SU-DHL-6 (cell line): ENCODE data around the gene SPRED1.

Experiments
- H2AFZ ChIP-seq: fragments of 200-600 bp; sonication (generic); 2 replicates; pipeline ENCODE4 v1.6.1; 2014; ENCODE audit warnings: low read depth, mild to moderate bottlenecking, moderate library complexity, mixed read lengths, antibody characterized with exemption, low read length; ENCODE audit not compliant: severe bottlenecking
- H3F3A ChIP-seq: fragments of 200-600 bp; shearing (Covaris generic); 2 replicates; pipeline ENCODE4 v1.6.0; 2016; ENCODE audit warnings: antibody characterized with exemption, mild to moderate bottlenecking; ENCODE audit not compliant: insufficient read depth
- H3K27ac ChIP-seq: fragments of 200-600 bp; sonication (generic); 2 replicates; pipeline ENCODE4 v1.5.1; 2016; ENCODE audit warnings: low read depth, mild to moderate bottlenecking, low read length, moderate library complexity, mixed read lengths
- H3K27me3 ChIP-seq: fragments of 200-600 bp; sonication (generic), shearing (Covaris generic); 2 replicates; pipeline ENCODE4 v1.6.0; 2014; ENCODE audit warnings: mild to moderate bottlenecking, low read length
- H3K36me3 ChIP-seq: fragments of 200-600 bp; sonication (generic); 2 replicates; pipeline ENCODE4 v1.6.1; 2014; ENCODE audit warnings: mild to moderate bottlenecking, low read length, mixed read lengths
- H3K4me2 ChIP-seq: fragments of 300-600, 200-600 bp; shearing (Covaris generic), sonication (generic); 2 replicates; pipeline ENCODE4 v1.6.0; 2014; ENCODE audit warnings: low read length, low read depth, mild to moderate bottlenecking; ENCODE audit not compliant: poor library complexity, severe bottlenecking
- H3K4me3 ChIP-seq: fragments of 200-600 bp; sonication (generic); 2 replicates; pipeline ENCODE4 v1.5.1; 2014; ENCODE audit warnings: antibody characterized with exemption, low read length, mild to moderate bottlenecking, mixed read lengths; ENCODE audit not compliant: insufficient read depth, poor library complexity, severe bottlenecking
- H3K79me2 ChIP-seq: fragments of 200-600 bp; sonication (generic); 2 replicates; pipeline ENCODE4 v1.6.1; 2014; ENCODE audit warnings: mild to moderate bottlenecking, low read length, moderate library complexity; ENCODE audit not compliant: insufficient read depth
- H3K9ac ChIP-seq: fragments of 200-600 bp; sonication (generic); 2 replicates; pipeline ENCODE4 v1.7.0; 2014; ENCODE audit warnings: mild to moderate bottlenecking, low read length
- H3K9me2 ChIP-seq: fragments of 200-600 bp; sonication (generic); replicated peaks from 2 replicates; pipeline ENCODE4 v1.6.1; 2014; ENCODE audit warnings: low read length; ENCODE audit not compliant: insufficient read depth
- H3K9me3 ChIP-seq: fragments of 200-600 bp; sonication (generic); 2 replicates; pipeline ENCODE4 v1.6.1; 2014; ENCODE audit warnings: low read length, mixed read lengths; ENCODE audit not compliant: insufficient read depth
- H4K20me1 ChIP-seq: fragments of 200-600 bp; sonication (generic); 2 replicates; pipeline ENCODE4 v1.6.1; 2014; ENCODE audit warnings: low read depth, mild to moderate bottlenecking, antibody characterized with exemption, low read length, moderate library complexity, mixed read lengths
- EZH2phosphoT487 ChIP-seq: fragments of 200-600 bp; sonication (generic), shearing (Covaris generic); conservative IDR thresholded peaks from 2 replicates; pipeline ENCODE4 v1.6.1; 2018; ENCODE audit warnings: mild to moderate bottlenecking, antibody characterized with exemption, low read length, moderate library complexity, mixed read lengths
- TF ChIP-seq, protein P1 (sequence below): fragments of 200-600 bp; sonication (generic); IDR thresholded peaks from one replicate; pipeline ENCODE4 v1.5.1; 2017; ENCODE audit warnings: antibody characterized with exemption, mild to moderate bottlenecking, low read length, moderate library complexity; ENCODE audit not compliant: insufficient read depth, poor library complexity, severe bottlenecking

SPRED1 gene

DNA sequence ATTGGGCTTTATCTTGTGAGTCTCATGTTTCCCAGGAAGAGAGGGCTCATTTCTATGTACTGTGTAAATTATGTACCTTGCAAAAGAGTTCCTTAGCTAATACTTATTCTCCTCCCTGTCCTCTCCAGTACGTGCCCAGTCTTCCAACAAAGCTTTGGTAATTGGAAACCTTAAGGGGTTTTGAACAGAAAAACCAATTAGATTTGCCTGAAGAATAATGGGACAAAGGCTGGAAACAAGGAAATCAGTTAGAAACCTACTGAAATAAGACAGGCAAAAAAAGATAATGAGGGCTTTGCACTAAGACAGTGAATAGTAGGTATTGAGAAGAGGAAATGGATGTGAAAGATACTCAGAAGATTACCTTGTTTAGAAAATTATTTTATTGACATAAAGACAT, 82.5 kb downstream of the SPRED1 start:
- Histone ChIP-seq H2AFZ (no peak overlapping the region), H3K4me3 (no peak overlapping the region), H3K9me2 (no peaks in the 10 kb centered on the region), H3K27ac (no peak overlapping the region), H3K27me3 (no peaks in the 10 kb centered on the region), H4K20me1 (no peaks in the 10 kb centered on the region), H3K9ac (no peak overlapping the region), H3F3A (no peaks in the 10 kb centered on the region), H3K36me3 (no peaks in the 10 kb centered on the region), H3K79me2 (no peaks in the 10 kb centered on the region), H3K4me2 (no peak overlapping the region), H3K9me3 (no peaks in the 10 kb centered on the region)
- no peak for TF ChIP-seq EZH2phosphoT487
- TF ChIP-seq, protein P1, sequence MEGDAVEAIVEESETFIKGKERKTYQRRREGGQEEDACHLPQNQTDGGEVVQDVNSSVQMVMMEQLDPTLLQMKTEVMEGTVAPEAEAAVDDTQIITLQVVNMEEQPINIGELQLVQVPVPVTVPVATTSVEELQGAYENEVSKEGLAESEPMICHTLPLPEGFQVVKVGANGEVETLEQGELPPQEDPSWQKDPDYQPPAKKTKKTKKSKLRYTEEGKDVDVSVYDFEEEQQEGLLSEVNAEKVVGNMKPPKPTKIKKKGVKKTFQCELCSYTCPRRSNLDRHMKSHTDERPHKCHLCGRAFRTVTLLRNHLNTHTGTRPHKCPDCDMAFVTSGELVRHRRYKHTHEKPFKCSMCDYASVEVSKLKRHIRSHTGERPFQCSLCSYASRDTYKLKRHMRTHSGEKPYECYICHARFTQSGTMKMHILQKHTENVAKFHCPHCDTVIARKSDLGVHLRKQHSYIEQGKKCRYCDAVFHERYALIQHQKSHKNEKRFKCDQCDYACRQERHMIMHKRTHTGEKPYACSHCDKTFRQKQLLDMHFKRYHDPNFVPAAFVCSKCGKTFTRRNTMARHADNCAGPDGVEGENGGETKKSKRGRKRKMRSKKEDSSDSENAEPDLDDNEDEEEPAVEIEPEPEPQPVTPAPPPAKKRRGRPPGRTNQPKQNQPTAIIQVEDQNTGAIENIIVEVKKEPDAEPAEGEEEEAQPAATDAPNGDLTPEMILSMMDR: no peak

GRCh38 chr15:38344351-38344750, 91.7 kb downstream of the SPRED1 start:
- H3K9me2 ChIP-seq: no peaks in the 10 kb centered on the region
- H3K9ac ChIP-seq: no peak overlapping the region
- TF ChIP-seq, protein P1: no peak
- no peak for TF ChIP-seq EZH2phosphoT487
- no peak overlapping the region for H3K4me2 ChIP-seq
- H3K9me3 ChIP-seq: no peaks in the 10 kb centered on the region
- no peak overlapping the region for H3K27ac ChIP-seq
- H3K79me2 ChIP-seq: no peaks in the 10 kb centered on the region
- no peaks in the 10 kb centered on the region for H3F3A ChIP-seq
- no peak overlapping the region for H2AFZ ChIP-seq
- H3K4me3 ChIP-seq: no peak overlapping the region
- H4K20me1 ChIP-seq: no peaks in the 10 kb centered on the region
- 0 out of 2 replicates have a peak, but pooled peaks cover 3% of the 10 kb centered on the region for H3K36me3 ChIP-seq
- no peaks in the 10 kb centered on the region for H3K27me3 ChIP-seq

DNA sequence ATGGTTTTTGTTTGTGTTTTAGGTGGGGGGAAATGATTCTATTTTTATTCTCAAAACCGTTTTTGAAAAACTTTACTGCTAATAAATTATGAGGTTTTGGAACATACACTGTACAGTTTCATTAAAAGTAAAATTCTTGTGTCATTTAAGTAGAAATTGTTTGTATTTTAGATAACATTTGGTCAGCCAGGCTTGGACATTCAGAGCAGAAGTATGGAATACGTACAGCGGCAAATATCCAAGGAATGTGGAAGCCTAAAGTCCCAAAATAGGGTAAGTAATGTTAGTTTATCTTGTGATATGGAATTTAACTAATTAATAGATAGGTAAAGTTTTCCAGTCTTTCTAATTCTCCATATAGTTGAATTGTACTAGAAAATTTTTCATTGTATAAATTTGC, 96.6 kb downstream of the SPRED1 start:
- no peak overlapping the region for H3K27ac ChIP-seq
- no peaks in the 10 kb centered on the region for H3K27me3 ChIP-seq
- no peaks in the 10 kb centered on the region for H3K9me2 ChIP-seq
- no peak overlapping the region for H3K4me2 ChIP-seq
- H3K9ac ChIP-seq: no peak overlapping the region
- no peak overlapping the region for H2AFZ ChIP-seq
- TF ChIP-seq EZH2phosphoT487: no peak
- TF ChIP-seq, protein P1: no peak
- H3F3A ChIP-seq: peaks cover 4% of the 10 kb centered on the region; the same call in 1 of the 2 replicates
- H3K9me3 ChIP-seq: no peaks in the 10 kb centered on the region
- H4K20me1 ChIP-seq: no peaks in the 10 kb centered on the region
- no peaks in the 10 kb centered on the region for H3K36me3 ChIP-seq
- H3K79me2 ChIP-seq: no peaks in the 10 kb centered on the region
- no peak overlapping the region for H3K4me3 ChIP-seq
